Adrenal gland (tissue), 5 donors: Measurements from ENCODE around the gene SUPT6H.

ENCODE experiments used
- CTCF ChIP-seq, 6 experiments: fragments of 450-650 bp in 4 of 6; fragments of 200-600 bp in 2 of 6; sonication (generic) in 1 of 6; IDR thresholded peaks; 1 replicate in 5 of 6; 2 replicates in 1 of 6; pipeline versions ENCODE4 v1.5.1 to v1.8.0; 2016 to 2021; ENCODE audit warnings: antibody characterized with exemption in 6 of 6, mild to moderate bottlenecking in 2 of 6, moderate library complexity in 1 of 6
- POLR2A ChIP-seq, 2 donors: fragments of 450-650 bp; IDR thresholded peaks; one replicate each; pipeline ENCODE4 v1.6.1; 2017; ENCODE audit warnings: antibody characterized with exemption in 2 of 2, mild to moderate bottlenecking in 2 of 2, moderate library complexity in 1 of 2
- donor health status: DM: no; HTN: no; CAD: no.

DNA sequence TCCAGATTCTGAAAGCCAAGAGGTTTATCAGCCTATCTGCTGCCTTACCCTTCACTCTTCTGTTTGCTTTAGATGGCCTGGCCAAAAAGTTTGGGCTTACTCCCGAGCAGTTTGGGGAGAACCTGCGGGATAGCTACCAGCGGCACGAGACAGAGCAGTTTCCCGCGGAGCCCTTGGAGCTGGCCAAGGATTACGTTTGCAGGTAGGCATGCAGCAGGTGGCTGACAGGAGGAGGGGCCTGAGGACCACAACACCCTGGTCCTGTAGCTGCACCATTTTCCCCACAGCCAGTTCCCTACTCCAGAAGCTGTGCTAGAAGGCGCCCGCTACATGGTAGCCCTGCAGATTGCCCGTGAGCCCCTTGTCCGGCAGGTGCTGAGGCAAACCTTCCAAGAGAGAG lies 20.6 kb downstream of the SUPT6H start:
- TF ChIP-seq CTCF (IDR thresholded peaks at IDR 0.05) (no peak), POLR2A (IDR thresholded peaks at IDR 0.05) (no peak)
